GM12878 (cell line): Measurements from ENCODE around the gene ACCSL. TPM values are rescaled to one million over a fixed set of nuclear protein-coding genes. Genes with fewer than 3 reads are reported as not detected.

Experiments
- ATAC-seq: fragments of 200-7000 bp; cut with Tn5 transposase; 3 replicates; pipeline ENCODE4 v1.9.1; 2020; ENCODE audit warnings: mild to moderate bottlenecking, moderate library complexity
- BruUV-seq: library from RNA; stranded (reverse); fragments of 400-500 nt; replicated peaks from 2 replicates; lab custom pipeline; 2021; lab: Mats Ljungman, UMichigan
- CTCF ChIA-PET: fragments of 300-600 bp; sonication (Branson Sonifier 250); formaldehyde crosslinking; extraction: SDS; loops from one replicate; lab custom pipeline; 2021; ENCODE audit warnings: inconsistent platforms; lab: Yijun Ruan, JAX
- POLR2A ChIA-PET: fragments of 350-600 bp; formaldehyde crosslinking; extraction: SDS; loops from one replicate; lab custom pipeline; 2021; ENCODE audit warnings: inconsistent platforms; lab: Charles Lee
- RAD21 ChIA-PET: fragments of 300-600 bp; sonication (Branson Sonifier 250); formaldehyde crosslinking; loops from one replicate; lab custom pipeline; 2023; ENCODE audit warnings: antibody characterized with exemption; ENCODE audit not compliant: unreplicated experiment; lab: Charles Lee
- SMC1A ChIA-PET: fragments of 300-600 bp; sonication (Branson Sonifier 250); formaldehyde crosslinking; loops from one replicate; lab custom pipeline; 2023; ENCODE audit not compliant: unreplicated experiment, uncharacterized antibody; lab: Charles Lee
- DNase-seq: peaks from one replicate; pipeline ENCODE4 v3.0.0-alpha.2; 2011; ENCODE audit warnings: low read depth, low spot score
- FAIRE-seq: peaks from 3 replicates; lab custom pipeline; 2011; peaks lifted over from hg19 to GRCh38; lab: Jason Lieb, UNC
- H2AFZ ChIP-seq: 2 replicates; pipeline ENCODE4 v1.6.0; 2011; ENCODE audit warnings: low read depth, low read length, control low read depth; ENCODE audit not compliant: control insufficient read depth
- H3K27ac ChIP-seq: 2 replicates; pipeline ENCODE4 v1.5.1; 2011; ENCODE audit warnings: control low read depth; ENCODE audit not compliant: control insufficient read depth, insufficient read depth
- H3K27me3 ChIP-seq, 2 experiments: replicated peaks in 1 of 2; 2 replicates each; pipeline versions ENCODE4 v1.6.0 to v1.6.1; 2011; ENCODE audit warnings: low read length in 1 of 2; ENCODE audit not compliant: control insufficient read depth in 2 of 2, insufficient read depth in 2 of 2
- H3K36me3 ChIP-seq, 2 experiments: 2 replicates each; pipeline ENCODE4 v1.5.1; 2011; ENCODE audit warnings: low read length in 1 of 2; ENCODE audit not compliant: control insufficient read depth in 2 of 2, insufficient read depth in 2 of 2
- H3K4me1 ChIP-seq: 2 replicates; pipeline ENCODE4 v1.6.1; 2011; ENCODE audit warnings: mild to moderate bottlenecking, low read length, moderate library complexity, mixed read lengths; ENCODE audit not compliant: control insufficient read depth, insufficient read depth
- H3K4me2 ChIP-seq: 2 replicates; pipeline ENCODE4 v1.6.0; 2011; ENCODE audit warnings: control low read depth; ENCODE audit not compliant: control insufficient read depth, insufficient read depth
- H3K4me3 ChIP-seq: fragments of 200-600 bp; sonication (generic); 2 replicates; pipeline ENCODE4 v1.5.1; 2016
- H3K79me2 ChIP-seq: 2 replicates; pipeline ENCODE4 v1.6.0; 2011; ENCODE audit warnings: low read length; ENCODE audit not compliant: control insufficient read depth, insufficient read depth
- H3K9ac ChIP-seq: 2 replicates; pipeline ENCODE4 v1.8.0; 2011; ENCODE audit warnings: low read length, control low read depth, mixed read lengths; ENCODE audit not compliant: control insufficient read depth, insufficient read depth
- H3K9me3 ChIP-seq: replicated peaks from 3 replicates; pipeline ENCODE4 v1.5.1; 2011; ENCODE audit warnings: mild to moderate bottlenecking, low read length; ENCODE audit not compliant: control insufficient read depth, insufficient read depth
- H4K20me1 ChIP-seq: 2 replicates; pipeline ENCODE4 v1.6.0; 2011; ENCODE audit not compliant: control insufficient read depth, insufficient read depth
- ATF7 ChIP-seq: fragments of 450-650 bp; IDR thresholded peaks from 2 replicates; pipeline ENCODE4 v1.6.1; 2016; ENCODE audit warnings: low read depth, mild to moderate bottlenecking
- BRCA1 ChIP-seq: IDR thresholded peaks from 2 replicates; pipeline ENCODE4 v1.6.1; 2011; ENCODE audit warnings: low read depth, low read length, improper control_type of control experiment
- E2F8 ChIP-seq: fragments of 450-650 bp; IDR thresholded peaks from 2 replicates; pipeline ENCODE4 v1.6.1; 2018; ENCODE audit warnings: mild to moderate bottlenecking, low read depth, moderate library complexity; ENCODE audit not compliant: partially characterized antibody
- EED ChIP-seq: sonication (generic); IDR thresholded peaks from 2 replicates; pipeline ENCODE4 v1.6.1; 2016; ENCODE audit warnings: antibody characterized with exemption, low read depth
- EZH2 ChIP-seq: IDR thresholded peaks from 2 replicates; pipeline ENCODE4 v1.6.1; 2012; ENCODE audit warnings: low read depth, mild to moderate bottlenecking, control low read depth, inconsistent platforms, low read length, borderline replicate concordance; ENCODE audit not compliant: control insufficient read depth
- HCFC1 ChIP-seq: fragments of 150-350 bp; IDR thresholded peaks from 2 replicates; pipeline ENCODE4 v1.6.1; 2014; ENCODE audit warnings: low read length
- NR2F1 ChIP-seq: fragments of 450-650 bp; conservative IDR thresholded peaks from 2 replicates; pipeline ENCODE4 v1.6.1; 2017; ENCODE audit warnings: mild to moderate bottlenecking
- RCOR1 ChIP-seq: conservative IDR thresholded peaks from 2 replicates; pipeline ENCODE4 v1.6.1; 2012; ENCODE audit warnings: low read depth, low read length, improper control_type of control experiment
- RUNX3 ChIP-seq: IDR thresholded peaks from 2 replicates; pipeline ENCODE4 v1.6.1; 2012; ENCODE audit warnings: low read length, inconsistent platforms
- SREBF1 ChIP-seq: IDR thresholded peaks from 2 replicates; pipeline ENCODE4 v1.6.1; 2012; ENCODE audit warnings: mild to moderate bottlenecking, low read length
- SUZ12 ChIP-seq: fragments of 200-600 bp; sonication (generic); IDR thresholded peaks from one replicate; pipeline ENCODE4 v1.6.1; 2018; ENCODE audit warnings: antibody characterized with exemption, mild to moderate bottlenecking; ENCODE audit not compliant: unreplicated experiment
- TCF12 ChIP-seq: IDR thresholded peaks from 2 replicates; pipeline ENCODE4 v1.6.1; 2011; ENCODE audit warnings: low read depth, mild to moderate bottlenecking, low read length
- WRNIP1 ChIP-seq: IDR thresholded peaks from 2 replicates; pipeline ENCODE4 v1.6.1; 2011; ENCODE audit warnings: low read depth, low read length, improper control_type of control experiment, borderline replicate concordance
- ZBTB33 ChIP-seq: fragments of 450-650 bp; IDR thresholded peaks from 2 replicates; pipeline ENCODE4 v1.6.1; 2017; ENCODE audit warnings: mild to moderate bottlenecking
- ZNF217 ChIP-seq: fragments of 450-650 bp; IDR thresholded peaks from 2 replicates; pipeline ENCODE4 v1.6.1; 2017; ENCODE audit warnings: antibody characterized with exemption, mild to moderate bottlenecking
- ZZZ3 ChIP-seq: IDR thresholded peaks from 2 replicates; pipeline ENCODE4 v1.6.1; 2011; ENCODE audit warnings: low read depth; ENCODE audit not compliant: control insufficient read depth, insufficient read length
- WGBS: methylation state at CpG from one replicate; pipeline ENCODE4 v1.1.6; 2016; ENCODE audit warnings: low lambda C conversion rate; ENCODE audit not compliant: insufficient replicate concordance, insufficient coverage; ENCODE audit errors: missing lambda C conversion rate; 5-methylcytosine and 5-hydroxymethylcytosine counted together
- in situ Hi-C: fragments of 300-500 bp; cut with MboI; formaldehyde crosslinking; loops from 9 replicates; pipeline ENCODE4 v1.14.3; 2018; ENCODE audit warnings: mixed read lengths
- intact Hi-C: fragments of 100-400 bp; cut with micrococcal nuclease; formaldehyde crosslinking; loops from one replicate; pipeline ENCODE4 v1.14.2; 2022; ENCODE audit not compliant: unreplicated experiment
- polyA plus RNA-seq, 11 experiments: library from polyadenylated mRNA; depleted of rRNA in 4 of 11; unstranded in 6 of 11; stranded (reverse) in 5 of 11; fragments of >200 nt; fragmentation: Nextera tagmentation in 4 of 11; fragmentation: Illumina TruSeq in 1 of 11; extraction: Ambion mirVana in 4 of 11; extraction: Trizol in 1 of 11; gene quantifications; 1 replicate in 1 of 11; 2 replicates in 10 of 11; pipeline versions ENCODE4 v1.2.1 to v1.2.3, GENCODE V29; 2011 to 2016; ENCODE audit warnings: inconsistent platforms in 2 of 11, missing spikeins in 2 of 11, low read depth in 1 of 11
- total RNA-seq, 4 experiments: library from RNA; depleted of rRNA in 3 of 4; stranded (reverse); fragments of >200 nt in 3 of 4; fragmentation: Illumina TruSeq in 1 of 4; extraction: Trizol in 1 of 4; gene quantifications; 2 replicates each; pipeline versions ENCODE4 v1.2.1 to v1.2.3, GENCODE V29; 2013 to 2021

ACCSL gene
- total and polyA plus RNA-seq, 10 of the 15 experiments (the other 5 are each of a cell fraction or from before 2014, with no cell fraction given): 0.15 TPM; not detected in 9

GRCh38 chr11:44083433-44083832, 35.7 kb downstream of the ACCSL start (continued):
- TF ChIP-seq TCF12: no peak
- no peak for TF ChIP-seq EED

GRCh38 chr11:44083906-44084305, 36.1 kb downstream of the ACCSL start:
- Histone ChIP-seq H3K4me2 (no peak overlapping the region), H3K27me3 (no peaks in the 10 kb centered on the region), H3K4me3 (no peak overlapping the region), H4K20me1 (no peaks in the 10 kb centered on the region), H2AFZ (no peak overlapping the region), H3K79me2 (no peaks in the 10 kb centered on the region), H3K4me1 (no peaks in the 10 kb centered on the region), H3K27ac (no peak overlapping the region), H3K9ac (no peak overlapping the region), H3K36me3 (no peaks in the 10 kb centered on the region), H3K9me3 (no peaks in the 10 kb centered on the region; the same call in 1 of the 3 replicates)
- DNase-seq: no peak
- ATAC-seq: no peak
- ChIA-PET POLR2A (no interaction called here), SMC1A (interaction anchor here (1.8 kb wide), 1 partner anchor 10 kb away, joined by 9 read pairs; no protein-coding TSS in a partner anchor), CTCF (interaction anchor here (0.8 to 1.0 kb wide), 2 partner anchors 9 to 10 kb away, joined by 3 to 5 read pairs; no protein-coding TSS in a partner anchor), RAD21 (no interaction called here)
- in situ Hi-C loops (no loop called here), intact Hi-C loops (no loop called here)
- no peak for FAIRE-seq
- WGBS: 77% methylated on average over 5 of the region's 5 CpGs
- no TSS peak for BruUV-seq
- TF ChIP-seq NR2F1: no peak
- TF ChIP-seq HCFC1: no peak
- no peak for TF ChIP-seq BRCA1
- TF ChIP-seq RCOR1: no peak
- no peak for TF ChIP-seq RUNX3
- no peak for TF ChIP-seq ZNF217
- no peak for TF ChIP-seq ATF7
- no peak for TF ChIP-seq ZBTB33
- TF ChIP-seq WRNIP1: no peak
- TF ChIP-seq EZH2: no peak
- no peak for TF ChIP-seq E2F8
- no peak for TF ChIP-seq SUZ12
- TF ChIP-seq EED: no peak
- no peak for TF ChIP-seq SREBF1
- TF ChIP-seq ZZZ3: no peak
